ENCODE results near the gene TLR4. TPM values are rescaled to one million over a fixed set of nuclear protein-coding genes. Genes with fewer than 3 reads are reported as not detected.

TLR4 gene
- total RNA-seq, 6 experiments from 2014 or later: 5.3 to 14.1 (median 10.6) TPM

DNA sequence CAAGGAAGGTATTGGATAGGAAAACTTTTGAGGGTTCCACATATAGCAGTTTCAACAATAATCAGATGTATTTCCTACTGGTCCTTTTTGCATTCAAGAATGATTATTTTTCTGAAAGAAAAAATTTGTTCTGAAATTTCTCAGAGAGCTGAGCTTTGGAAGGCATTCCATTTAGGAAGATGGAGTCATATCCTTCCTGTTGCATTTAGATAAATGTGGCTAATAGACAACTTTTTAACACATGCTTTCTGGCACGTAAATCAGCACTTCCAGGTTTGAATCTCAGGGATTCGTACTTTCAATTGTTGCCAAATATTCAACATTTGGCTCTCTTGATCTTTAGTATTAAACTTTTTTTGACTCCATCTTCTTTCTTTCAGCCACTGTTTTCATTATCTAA, 24.8 kb upstream of the TLR4 start:
- no peak overlapping the region for H3K27ac ChIP-seq

DNA sequence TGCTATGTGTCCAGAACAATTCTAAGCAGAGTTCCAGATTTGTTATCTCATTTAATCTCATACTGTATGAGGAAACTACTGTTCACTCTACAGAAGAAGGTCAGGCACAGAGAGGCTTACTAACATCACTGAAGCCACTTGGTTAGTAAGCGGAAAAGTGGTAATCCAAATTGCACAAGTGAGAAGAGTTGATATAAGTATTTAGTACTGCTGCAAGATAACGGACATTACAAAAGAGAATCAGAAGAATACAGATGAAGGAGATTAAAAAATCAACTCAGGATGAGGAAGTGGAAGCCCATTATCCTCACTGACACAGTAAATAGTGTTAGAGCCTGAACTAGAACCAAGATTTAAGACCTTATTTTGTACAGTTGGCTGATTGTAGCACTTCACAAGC, 22.3 kb upstream of the TLR4 start:
- no peak for DNase-seq
- Histone ChIP-seq H3K27ac (no peak overlapping the region), H3K36me3 (no peaks in the 10 kb centered on the region), H3K9me3 (no peaks in the 10 kb centered on the region), H3K4me1 (no peaks in the 10 kb centered on the region), H3K4me3 (no peak overlapping the region), H3K27me3 (no peaks in the 10 kb centered on the region)
- intact Hi-C loops (cut with DNase I): no loop called here
- no peak for ATAC-seq
- TF ChIP-seq, protein P1, sequence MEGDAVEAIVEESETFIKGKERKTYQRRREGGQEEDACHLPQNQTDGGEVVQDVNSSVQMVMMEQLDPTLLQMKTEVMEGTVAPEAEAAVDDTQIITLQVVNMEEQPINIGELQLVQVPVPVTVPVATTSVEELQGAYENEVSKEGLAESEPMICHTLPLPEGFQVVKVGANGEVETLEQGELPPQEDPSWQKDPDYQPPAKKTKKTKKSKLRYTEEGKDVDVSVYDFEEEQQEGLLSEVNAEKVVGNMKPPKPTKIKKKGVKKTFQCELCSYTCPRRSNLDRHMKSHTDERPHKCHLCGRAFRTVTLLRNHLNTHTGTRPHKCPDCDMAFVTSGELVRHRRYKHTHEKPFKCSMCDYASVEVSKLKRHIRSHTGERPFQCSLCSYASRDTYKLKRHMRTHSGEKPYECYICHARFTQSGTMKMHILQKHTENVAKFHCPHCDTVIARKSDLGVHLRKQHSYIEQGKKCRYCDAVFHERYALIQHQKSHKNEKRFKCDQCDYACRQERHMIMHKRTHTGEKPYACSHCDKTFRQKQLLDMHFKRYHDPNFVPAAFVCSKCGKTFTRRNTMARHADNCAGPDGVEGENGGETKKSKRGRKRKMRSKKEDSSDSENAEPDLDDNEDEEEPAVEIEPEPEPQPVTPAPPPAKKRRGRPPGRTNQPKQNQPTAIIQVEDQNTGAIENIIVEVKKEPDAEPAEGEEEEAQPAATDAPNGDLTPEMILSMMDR (IDR thresholded peaks at IDR 0.05): no peak
- no peak for TF ChIP-seq POLR2A (IDR thresholded peaks at IDR 0.05)
- 62% methylated on average over 2 of the region's 2 CpGs for WGBS (ENCODE audit: insufficient coverage, low coverage, low lambda C conversion rate, missing lambda C conversion rate)

More for the DNA sequence above, 24.8 kb upstream of the TLR4 start:
- H3K9me3 ChIP-seq: no peaks in the 10 kb centered on the region
- no peak overlapping the region for H3K4me3 ChIP-seq
- ATAC-seq: peak in 2 of 4 donors; percentile 47 to 55
- no peaks in the 10 kb centered on the region for H3K27me3 ChIP-seq
- no peaks in the 10 kb centered on the region for H3K36me3 ChIP-seq
- intact Hi-C loops (cut with DNase I): no loop called here
- TF ChIP-seq POLR2A (IDR thresholded peaks at IDR 0.05): no peak
- TF ChIP-seq, protein P1 (IDR thresholded peaks at IDR 0.05): no peak
- DNase-seq: no peak
- no peaks in the 10 kb centered on the region for H3K4me1 ChIP-seq
- WGBS (ENCODE audit: insufficient coverage, low coverage, low lambda C conversion rate, missing lambda C conversion rate): 36% methylated on average over 2 of the region's 2 CpGs

DNA sequence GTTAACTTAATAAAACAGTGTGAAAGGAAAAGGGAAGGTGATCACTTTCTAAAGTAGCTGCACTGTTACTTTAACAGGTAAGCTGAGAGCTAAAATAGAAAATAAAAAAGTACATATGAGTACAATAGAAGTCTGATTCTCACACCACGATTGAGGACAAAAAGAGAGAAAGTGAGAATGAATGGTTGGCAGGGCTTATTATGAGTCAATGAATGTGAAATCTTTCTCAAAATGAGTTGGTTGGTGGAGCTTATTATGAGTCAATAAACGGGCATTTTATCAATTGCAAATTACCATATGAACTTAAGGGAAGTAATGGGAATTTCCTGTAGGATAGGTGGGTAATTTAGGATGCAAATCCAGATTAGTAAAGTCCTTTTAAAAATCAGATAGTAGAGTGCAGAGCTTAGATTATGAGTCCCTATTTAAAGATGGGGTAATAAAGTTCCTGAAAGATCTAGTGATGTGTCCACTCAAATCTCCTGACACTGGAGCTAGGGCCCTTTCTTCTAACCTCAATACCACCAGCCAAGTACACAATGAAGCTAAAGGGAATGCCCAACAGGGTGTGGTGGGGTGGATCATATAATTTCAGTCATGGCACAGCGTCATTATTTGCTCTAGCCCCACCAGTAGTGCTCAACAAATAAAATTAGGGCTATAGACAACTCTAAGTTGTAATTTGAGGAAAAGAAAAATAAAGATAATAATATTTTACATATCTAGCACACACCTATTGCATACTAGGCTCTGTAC, 21.1 kb upstream of the TLR4 start:
- Histone ChIP-seq H3K27ac (no peak overlapping the region), H3K9me3 (no peaks in the 10 kb centered on the region), H3K36me3 (no peaks in the 10 kb centered on the region), H3K4me1 (no peaks in the 10 kb centered on the region), H3K27me3 (no peaks in the 10 kb centered on the region), H3K4me3 (no peak overlapping the region)
- DNase-seq: no peak
- WGBS (ENCODE audit: insufficient coverage, low coverage, low lambda C conversion rate, missing lambda C conversion rate): 63% methylated on average over 3 of the region's 3 CpGs
- TF ChIP-seq POLR2A (IDR thresholded peaks at IDR 0.05): no peak
- TF ChIP-seq, protein P1 (IDR thresholded peaks at IDR 0.05): no peak
- intact Hi-C loops (cut with DNase I): no loop called here
- no peak for ATAC-seq

DNA sequence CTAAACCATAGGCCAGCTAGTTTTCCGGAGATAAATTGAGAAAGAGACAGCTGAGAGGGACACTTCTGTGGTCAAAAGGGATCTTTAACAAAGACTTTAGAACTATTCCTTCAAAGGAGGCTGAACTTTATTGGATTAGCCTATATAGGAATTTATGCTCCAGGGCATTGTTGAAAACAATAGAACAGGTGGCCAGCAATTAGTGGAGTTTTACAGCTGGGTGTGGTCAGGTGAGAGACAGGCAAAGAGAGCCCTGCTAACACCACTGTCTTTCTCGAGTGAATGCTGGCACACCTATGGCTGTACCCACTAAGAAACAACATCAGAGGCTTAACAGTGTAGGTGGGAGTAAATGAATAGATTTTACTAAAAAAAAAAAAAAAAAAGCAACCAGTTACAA, 16.7 kb upstream of the TLR4 start:
- WGBS (ENCODE audit: insufficient coverage, low coverage, low lambda C conversion rate, missing lambda C conversion rate): 75% methylated on average over 2 of the region's 2 CpGs
- DNase-seq (no peak), ATAC-seq (no peak)
- Histone ChIP-seq H3K4me1 (no peaks in the 10 kb centered on the region), H3K36me3 (no peaks in the 10 kb centered on the region), H3K4me3 (no peak overlapping the region), H3K9me3 (no peaks in the 10 kb centered on the region), H3K27ac (no peak overlapping the region), H3K27me3 (no peaks in the 10 kb centered on the region)
- intact Hi-C loops (cut with DNase I): no loop called here
- TF ChIP-seq, protein P1 (IDR thresholded peaks at IDR 0.05): no peak
- TF ChIP-seq POLR2A (IDR thresholded peaks at IDR 0.05): no peak
